Gastrocnemius medialis (tissue), 4 donors: Measurements from ENCODE around the gene GNL1. TPM values are rescaled to one million over a fixed set of nuclear protein-coding genes. Genes with fewer than 3 reads are reported as not detected.
A peak's percentile ranks its signal among the peaks of the same experiment; 100 is the strongest.

Experiments used
- ATAC-seq, 2 donors: fragments of 150-250 bp; one replicate each; pipeline ENCODE4 v1.9.1; 2016
- DNase-seq, 2 donors: peaks; one replicate each; pipeline ENCODE4 v3.0.0-alpha.2; 2019
- H3K27ac ChIP-seq, 4 donors: fragments of 200-600 bp; sonication (generic); 1 replicate in 1 of 4; 2 replicates in 3 of 4; pipeline ENCODE4 v1.5.1; 2016 to 2018; ENCODE audit warnings: mild to moderate bottlenecking in 2 of 4, moderate library complexity in 1 of 4
- H3K27me3 ChIP-seq, 3 donors: fragments of 200-600 bp; sonication (generic) in 2 of 3; 1 replicate in 1 of 3; 2 replicates in 2 of 3; pipeline versions ENCODE4 v1.5.1 to v1.6.0; 2016 to 2019; ENCODE audit warnings: mild to moderate bottlenecking in 1 of 3, moderate library complexity in 1 of 3
- H3K36me3 ChIP-seq, 2 donors: fragments of 200-600 bp; sonication (generic) in 1 of 2; one replicate each; pipeline ENCODE4 v1.5.1; 2017 to 2018
- H3K4me1 ChIP-seq, 2 donors: fragments of 200-600 bp; sonication (generic) in 1 of 2; one replicate each; pipeline ENCODE4 v1.5.1; 2016 to 2017; ENCODE audit warnings: mild to moderate bottlenecking in 2 of 2
- H3K4me3 ChIP-seq, 4 donors: fragments of 200-600 bp; sonication (generic) in 3 of 4; 1 replicate in 1 of 4; 2 replicates in 3 of 4; pipeline ENCODE4 v1.5.1; 2016 to 2019; ENCODE audit warnings: mild to moderate bottlenecking in 2 of 4
- H3K9me3 ChIP-seq, 3 donors: fragments of 200-600 bp; sonication (generic) in 2 of 3; 1 replicate in 1 of 3; 2 replicates in 2 of 3; pipeline ENCODE4 v1.5.1; 2016 to 2019
- CTCF ChIP-seq, 5 experiments: fragments of 450-650 bp in 3 of 5; fragments of 200-600 bp in 2 of 5; sonication (generic) in 2 of 5; IDR thresholded peaks in 4 of 5; conservative IDR thresholded peaks in 1 of 5; 1 replicate in 4 of 5; 2 replicates in 1 of 5; pipeline ENCODE4 v1.5.1; 2016 to 2019; ENCODE audit warnings: antibody characterized with exemption in 5 of 5, mild to moderate bottlenecking in 3 of 5, moderate library complexity in 3 of 5
- POLR2A ChIP-seq, 2 donors: fragments of 450-650 bp; IDR thresholded peaks; one replicate each; pipeline ENCODE4 v1.6.1; 2017; ENCODE audit warnings: antibody characterized with exemption in 2 of 2, mild to moderate bottlenecking in 2 of 2, moderate library complexity in 2 of 2
- in situ Hi-C, 4 donors: fragments of 200-750 bp; cut with MboI; loops; one replicate each; pipeline versions ENCODE4 v1.15.0 to v1.8.0; 2017; ENCODE audit warnings: low sequenced_read_pairs in 4 of 4
- intact Hi-C: fragments of 100-400 bp; cut with DNase I; formaldehyde crosslinking; loops from one replicate; pipeline ENCODE4 v1.15.1; 2023; ENCODE audit warnings: low total_unique reads
- total RNA-seq, 4 donors: library from RNA; depleted of rRNA; stranded (reverse); fragments of >200 nt; gene quantifications; one replicate each; pipeline versions ENCODE4 v1.1.0 to v1.2.3, GENCODE V29; 2016

GNL1 gene
- total RNA-seq, 4 donors from 2014 or later = 13.2 to 16.0 (median 14.9) TPM

- Histone ChIP-seq H3K27me3 (no peaks in the 10 kb centered on the region), H3K4me3 (peak overlapping the region; percentile 87 to 99 (median 96)), H3K27ac (peak overlapping the region; percentile 91 to 99 (median 95)), H3K36me3 (peaks cover 0 to 17% of the 10 kb centered on the region in 2 donors), H3K9me3 (no peaks in the 10 kb centered on the region), H3K4me1 (peaks cover 11 to 18% of the 10 kb centered on the region in 2 donors)
- in situ Hi-C loops (no loop called here), intact Hi-C loops (loop anchor here (10.0 kb wide), 1 partner anchor 1397 kb away; the partner anchor contains the start of genes NELFE and SKIC2)
- ATAC-seq (no peak), DNase-seq (no peak)
- TF ChIP-seq CTCF (IDR thresholded peaks at IDR 0.05 in 4 of 5, conservative IDR thresholded peaks at IDR 0.05 in 1 of 5) (no peak), POLR2A (IDR thresholded peaks at IDR 0.05) (no peak)
Observed at GRCh38 chr6:30557683-30557981, 1.3 kb upstream of the GNL1 start.

- intact Hi-C loops (loop anchor here (1.0 to 10.0 kb wide), 3 partner anchors 14 to 1398 kb away; partner anchors contain the start of genes ABCF1, MRPS18B, NELFE and PPP1R10), in situ Hi-C loops (no loop called here)
- no peaks in the 10 kb centered on the region for H3K9me3 ChIP-seq
- H3K27ac ChIP-seq = peak within 1 kb of the TSS; percentile 91 to 99 (median 95)
- TF ChIP-seq CTCF (IDR thresholded peaks at IDR 0.05 in 4 of 5, conservative IDR thresholded peaks at IDR 0.05 in 1 of 5) (no peak), POLR2A (IDR thresholded peaks at IDR 0.05) (peak; percentile 25 to 43)
- H3K4me1 ChIP-seq = peaks cover 11 to 18% of the 10 kb centered on the region in 2 donors
- DNase-seq (peak; percentile 86 to 87), ATAC-seq (peak; percentile 88 to 89)
- H3K36me3 ChIP-seq = peaks cover 0 to 17% of the 10 kb centered on the region in 2 donors
- H3K4me3 ChIP-seq = peak within 1 kb of the TSS; percentile 87 to 99 (median 96)
- H3K27me3 ChIP-seq = no peaks in the 10 kb centered on the region
Observed at GRCh38 chr6:30556906-30557682, 805 bp upstream of the GNL1 start, which contains the start of gene PRR3. PRR3 (plus strand) TSS chr6:30557295; CDS start chr6:30557345, 50 bp downstream.

GRCh38 chr6:30555816-30556065 lies 548 bp downstream of the GNL1 start:
- H3K4me1 ChIP-seq = peaks cover 11 to 18% of the 10 kb centered on the region in 2 donors
- intact Hi-C loops (loop anchor here (1.0 to 10.0 kb wide), 3 partner anchors 16 to 1399 kb away; partner anchors contain the start of genes ABCF1, MRPS18B, NELFE and PPP1R10), in situ Hi-C loops (no loop called here)
- H3K36me3 ChIP-seq = peaks cover 3 to 26% of the 10 kb centered on the region in 2 donors
- no peak for TF ChIP-seq CTCF (IDR thresholded peaks at IDR 0.05 in 4 of 5, conservative IDR thresholded peaks at IDR 0.05 in 1 of 5)
- no peak for TF ChIP-seq POLR2A (IDR thresholded peaks at IDR 0.05)
- H3K27me3 ChIP-seq = no peaks in the 10 kb centered on the region
- peak overlapping the region; percentile 87 to 99 (median 96) for H3K4me3 ChIP-seq
- H3K9me3 ChIP-seq = no peaks in the 10 kb centered on the region
- H3K27ac ChIP-seq = peak overlapping the region; percentile 91 to 99 (median 95)
- peak in 1 of 2 donors; percentile 3 for ATAC-seq
- no peak for DNase-seq

- peak in 1 of 2 donors; percentile 11 for ATAC-seq
- in situ Hi-C loops = no loop called here
- Histone ChIP-seq H3K9me3 (no peaks in the 10 kb centered on the region), H3K36me3 (peaks cover 3 to 28% of the 10 kb centered on the region in 2 donors), H3K4me3 (peak overlapping the region; percentile 87 to 99 (median 96)), H3K4me1 (peaks cover 11 to 18% of the 10 kb centered on the region in 2 donors), H3K27ac (peak overlapping the region; percentile 91 to 99 (median 95)), H3K27me3 (no peaks in the 10 kb centered on the region)
- no peak for TF ChIP-seq POLR2A (IDR thresholded peaks at IDR 0.05)
- TF ChIP-seq CTCF (IDR thresholded peaks at IDR 0.05 in 4 of 5, conservative IDR thresholded peaks at IDR 0.05 in 1 of 5) = no peak
- DNase-seq = peak; percentile 10 to 42
- intact Hi-C loops = loop anchor here (10.0 kb wide), 1 partner anchor 1400 kb away; the partner anchor contains the start of genes NELFE and SKIC2
Observed at GRCh38 chr6:30554962-30555815, 1.1 kb downstream of the GNL1 start.
